GM19397 (cell line): Measurements from ENCODE around the gene FATE1.

ENCODE experiments used
- ATAC-seq: cut with Tn5 transposase; IDR thresholded peaks from one replicate; pipeline ENCODE4 v1.9.1; 2021; ENCODE audit warnings: mild to moderate bottlenecking, moderate library complexity; ENCODE audit not compliant: unreplicated experiment

The FATE1 gene

GRCh38 chrX:151741606-151742005 is 25.8 kb downstream of the FATE1 start:
- no peak for ATAC-seq

GRCh38 chrX:151742311-151742710 is 26.5 kb downstream of the FATE1 start:
- no peak for ATAC-seq

GRCh38 chrX:151743651-151744470 is 28.0 kb downstream of the FATE1 start:
- no peak for ATAC-seq

GRCh38 chrX:151745651-151746050 is 29.8 kb downstream of the FATE1 start:
- no peak for ATAC-seq

- no peak for ATAC-seq
These were observed 30.7 kb downstream of the FATE1 start for GRCh38 chrX:151746502-151746901.

GRCh38 chrX:151750511-151750910 is 34.7 kb downstream of the FATE1 start:
- no peak for ATAC-seq

- no peak for ATAC-seq
These were observed 37.0 kb downstream of the FATE1 start for GRCh38 chrX:151752847-151753246.

- ATAC-seq, result peak; percentile 73
These were observed 37.6 kb downstream of the FATE1 start for GRCh38 chrX:151753313-151754046.

GRCh38 chrX:151754047-151754429 is 38.2 kb downstream of the FATE1 start:
- no peak for ATAC-seq

GRCh38 chrX:151754641-151755215 is 38.9 kb downstream of the FATE1 start:
- ATAC-seq, result no peak

- no peak for ATAC-seq
These were observed 43.3 kb downstream of the FATE1 start for GRCh38 chrX:151759041-151759708.

GRCh38 chrX:151762802-151763201 is 47.0 kb downstream of the FATE1 start:
- ATAC-seq, result no peak

GRCh38 chrX:151763711-151764110 is 47.9 kb downstream of the FATE1 start:
- ATAC-seq, result no peak

GRCh38 chrX:151765026-151765425 is 49.2 kb downstream of the FATE1 start:
- ATAC-seq, result no peak

- ATAC-seq, result no peak
These were observed 55.9 kb downstream of the FATE1 start for GRCh38 chrX:151771726-151772125.
